NCI-H526 treated with DMSO at 0.1 percent for 48 hours (cell line): ENCODE results near the gene ZNF521.

Experiments
- DNase-seq: peaks from one replicate; lab custom pipeline; 2025; lab: John Stamatoyannopoulos, UW

The ZNF521 gene

GRCh38 chr18:25125680-25126079 is 226.3 kb downstream of the ZNF521 start:
- DNase-seq = no peak

GRCh38 chr18:25123438-25124232 is 228.3 kb downstream of the ZNF521 start:
- no peak for DNase-seq

DNA sequence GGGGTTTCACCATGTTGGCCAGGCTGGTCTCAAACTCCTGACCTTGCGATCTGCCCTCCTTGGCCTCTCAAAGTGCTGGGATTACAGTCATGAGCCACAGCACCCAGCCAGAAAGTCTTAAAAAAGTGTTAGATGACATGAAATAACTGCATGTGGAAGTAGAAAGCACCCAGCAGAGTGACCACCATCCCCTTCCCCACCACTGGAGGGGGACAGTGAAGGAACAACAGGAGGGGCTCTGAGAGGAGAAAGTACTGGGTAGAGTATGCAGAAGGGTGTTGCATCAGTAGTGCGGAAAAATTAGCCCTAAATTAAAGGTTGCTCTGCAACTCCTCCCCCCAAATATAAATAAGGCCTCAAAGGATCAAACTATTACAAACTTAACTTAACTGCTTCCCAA is 230.5 kb downstream of the ZNF521 start:
- no peak for DNase-seq

DNA sequence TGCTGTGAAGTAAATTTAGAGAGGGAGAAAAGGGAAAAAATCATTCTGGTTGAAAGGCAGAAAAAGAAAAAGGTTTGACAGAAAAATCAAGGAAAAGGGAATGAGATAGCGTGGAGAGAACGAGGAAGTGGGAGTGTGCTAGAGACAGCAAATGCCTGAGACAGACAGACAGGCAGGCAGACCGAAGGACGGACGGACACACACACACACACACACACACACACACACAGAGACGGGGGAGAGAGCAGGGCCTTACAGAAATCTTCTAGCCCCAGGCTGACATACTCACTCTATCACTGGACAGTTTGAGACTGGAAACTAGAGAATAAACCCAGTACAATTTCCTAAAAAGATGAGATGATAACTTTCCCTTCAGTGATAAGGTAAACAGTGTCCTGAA is 238.4 kb downstream of the ZNF521 start:
- no peak for DNase-seq

- no peak for DNase-seq
These were observed 239.0 kb downstream of the ZNF521 start for GRCh38 chr18:25112821-25113434.

DNA sequence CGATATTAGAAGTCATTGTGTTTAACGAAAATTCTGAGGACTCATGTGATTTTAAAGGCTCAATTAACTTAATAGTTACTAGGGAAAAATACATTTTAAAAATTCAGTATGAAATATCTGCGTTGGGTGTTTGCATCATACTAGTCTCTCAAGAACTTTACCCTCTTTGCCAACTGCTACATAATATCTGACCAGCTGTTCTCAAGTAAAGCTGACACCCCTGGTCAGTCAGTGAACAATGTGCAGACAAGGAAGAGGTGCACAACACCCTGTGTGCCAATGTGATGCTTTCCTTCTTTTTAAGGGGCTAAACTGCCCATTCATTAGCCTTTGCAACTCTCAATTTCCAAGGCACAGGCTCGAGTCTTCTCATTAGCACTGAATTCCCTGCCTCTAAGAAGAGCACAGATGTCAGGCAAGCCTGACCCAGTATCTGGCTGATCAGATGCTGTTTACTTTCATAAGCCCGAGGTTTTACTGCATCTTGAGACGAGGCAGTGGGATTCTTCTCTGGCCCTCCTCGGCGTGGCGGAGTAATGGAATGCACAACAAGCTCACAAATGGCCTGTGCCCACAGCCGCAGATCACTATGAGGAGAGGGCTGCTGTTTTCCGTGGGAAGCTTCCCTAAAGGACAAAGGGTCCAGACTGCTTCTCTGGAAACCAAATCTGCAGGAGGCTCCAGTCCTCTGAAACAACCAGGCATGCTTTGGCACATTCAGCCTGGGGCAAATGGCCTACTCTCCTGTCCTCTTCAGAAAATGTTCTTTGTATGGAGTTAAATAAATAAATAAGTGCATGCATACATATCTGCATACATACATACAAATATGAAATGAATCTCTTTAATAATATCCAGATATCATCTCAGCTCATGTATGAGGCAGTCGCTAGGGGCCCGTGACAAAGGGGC is 240.3 kb downstream of the ZNF521 start:
- DNase-seq = no peak

GRCh38 chr18:25109484-25109883 is 242.5 kb downstream of the ZNF521 start:
- peak; percentile 73 for DNase-seq

- DNase-seq = no peak
These were observed 248.4 kb downstream of the ZNF521 start for GRCh38 chr18:25103468-25104155.

DNA sequence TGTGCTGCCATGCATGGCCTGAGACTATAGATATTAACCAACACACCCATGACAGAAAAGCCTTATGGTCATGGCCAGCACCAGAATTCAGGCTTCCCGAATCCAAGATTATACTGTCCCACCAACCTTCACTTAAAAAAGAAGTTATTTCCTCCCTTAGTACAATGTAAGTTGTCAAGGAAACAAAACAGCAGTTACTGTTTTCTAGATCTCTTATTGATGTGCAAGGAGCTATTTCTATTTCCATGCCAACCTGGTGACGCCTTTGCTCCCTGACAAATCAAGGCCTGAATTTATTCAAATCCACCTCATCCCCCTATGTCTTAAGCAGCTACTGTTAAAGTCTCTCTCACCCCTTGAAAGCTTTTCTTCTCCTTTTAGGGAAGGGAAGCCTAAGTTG is 249.3 kb downstream of the ZNF521 start:
- DNase-seq = no peak

DNA sequence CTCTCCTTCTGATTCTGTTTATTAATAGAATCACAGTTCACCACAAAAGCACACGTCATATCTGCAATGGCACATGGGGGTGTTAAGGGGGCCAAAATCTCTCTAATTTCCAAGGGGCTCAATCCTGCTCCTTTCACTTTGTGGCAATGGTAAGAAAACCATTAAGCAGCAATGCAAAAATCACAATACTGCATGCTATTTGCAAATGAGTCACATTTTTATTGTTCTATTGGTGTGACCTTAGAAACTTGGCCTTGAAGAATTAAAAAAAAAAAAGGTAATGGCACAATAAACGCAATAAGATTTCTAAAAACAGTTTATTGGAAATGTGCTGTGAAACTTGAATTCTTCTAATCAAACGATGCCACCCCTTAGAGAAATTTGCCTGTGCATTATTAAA is 251.5 kb downstream of the ZNF521 start:
- no peak for DNase-seq

DNA sequence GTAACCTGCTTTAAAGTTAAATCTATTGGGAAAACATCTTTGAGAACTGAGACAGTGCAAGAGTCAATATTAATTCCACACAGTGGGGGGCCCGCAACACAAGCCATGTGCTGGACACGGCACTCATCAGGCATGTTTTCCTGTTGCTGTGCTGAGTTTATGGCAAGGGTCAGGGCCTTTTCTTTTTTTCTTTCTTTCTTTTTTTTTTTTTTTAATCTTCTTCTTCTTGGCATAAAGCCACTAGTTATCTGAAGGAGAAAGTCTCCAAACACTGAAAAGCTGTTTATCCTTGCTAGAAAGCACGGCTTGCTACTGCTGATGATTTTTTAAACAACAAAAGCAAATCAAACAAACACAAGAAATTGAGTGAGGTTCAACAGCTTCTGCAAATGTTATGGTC is 252.1 kb downstream of the ZNF521 start:
- no peak for DNase-seq

- DNase-seq = no peak
These were observed 254.4 kb downstream of the ZNF521 start for GRCh38 chr18:25097569-25098056.

- DNase-seq = no peak
These were observed 254.9 kb downstream of the ZNF521 start for GRCh38 chr18:25097057-25097456.

DNA sequence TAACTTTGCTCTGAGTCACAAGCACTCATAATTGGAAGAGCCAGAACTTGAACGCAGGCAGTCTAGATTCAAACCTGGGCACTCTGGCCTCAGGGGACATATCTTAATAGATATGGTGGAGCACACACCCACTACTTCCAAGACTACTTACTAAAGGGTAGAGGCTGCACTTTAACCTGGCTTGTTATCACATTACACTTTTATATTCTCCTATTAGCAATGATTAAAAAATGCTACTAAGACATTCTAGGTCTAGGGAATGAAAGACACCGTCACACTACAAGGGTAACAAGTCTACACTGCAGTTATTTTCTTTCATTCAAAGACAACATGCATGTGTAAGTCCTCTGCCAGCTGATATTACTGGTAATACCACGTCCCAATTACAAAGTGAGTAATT is 258.8 kb downstream of the ZNF521 start:
- DNase-seq = no peak

GRCh38 chr18:25089470-25089869 is 262.5 kb downstream of the ZNF521 start:
- DNase-seq = no peak

DNA sequence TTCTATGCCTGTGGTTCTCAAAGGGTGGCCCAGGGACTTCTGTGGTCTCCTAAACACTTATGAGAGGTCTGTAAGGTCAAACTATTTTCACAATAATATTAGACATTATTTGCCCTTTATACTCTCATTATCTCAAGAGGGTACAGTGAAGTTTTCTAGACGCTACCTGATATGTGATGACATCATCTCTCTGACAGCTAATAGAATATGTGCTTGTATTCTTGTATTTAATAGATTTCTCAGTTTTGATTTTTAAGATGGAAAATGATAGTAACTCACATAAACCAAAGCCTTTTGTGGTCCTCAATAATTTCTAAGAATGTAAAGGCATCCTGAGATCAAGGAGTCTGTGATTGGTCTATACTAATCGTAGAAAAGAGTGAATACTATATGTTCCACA is 265.1 kb downstream of the ZNF521 start:
- DNase-seq = no peak

- no peak for DNase-seq
These were observed 271.0 kb downstream of the ZNF521 start for GRCh38 chr18:25081001-25081400.

DNA sequence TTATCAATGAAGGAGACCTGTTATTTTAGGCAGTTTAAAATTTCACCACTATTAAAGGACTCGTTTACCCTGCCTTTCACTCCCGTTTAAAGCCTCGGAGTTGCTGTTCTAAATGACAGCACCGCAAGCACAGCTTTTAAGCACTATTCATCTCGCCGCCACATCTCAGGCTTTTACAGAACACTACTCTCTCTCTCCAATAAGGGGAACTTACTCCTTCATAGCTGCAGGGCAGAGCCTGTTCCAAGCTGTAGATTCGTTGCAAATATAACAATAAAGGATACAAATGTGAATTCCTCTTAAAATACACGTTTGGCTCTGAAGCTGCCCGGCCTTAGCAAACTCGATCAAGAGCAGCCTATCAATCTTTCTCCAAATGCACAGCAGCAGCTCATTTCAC is 271.8 kb downstream of the ZNF521 start:
- DNase-seq = no peak

DNA sequence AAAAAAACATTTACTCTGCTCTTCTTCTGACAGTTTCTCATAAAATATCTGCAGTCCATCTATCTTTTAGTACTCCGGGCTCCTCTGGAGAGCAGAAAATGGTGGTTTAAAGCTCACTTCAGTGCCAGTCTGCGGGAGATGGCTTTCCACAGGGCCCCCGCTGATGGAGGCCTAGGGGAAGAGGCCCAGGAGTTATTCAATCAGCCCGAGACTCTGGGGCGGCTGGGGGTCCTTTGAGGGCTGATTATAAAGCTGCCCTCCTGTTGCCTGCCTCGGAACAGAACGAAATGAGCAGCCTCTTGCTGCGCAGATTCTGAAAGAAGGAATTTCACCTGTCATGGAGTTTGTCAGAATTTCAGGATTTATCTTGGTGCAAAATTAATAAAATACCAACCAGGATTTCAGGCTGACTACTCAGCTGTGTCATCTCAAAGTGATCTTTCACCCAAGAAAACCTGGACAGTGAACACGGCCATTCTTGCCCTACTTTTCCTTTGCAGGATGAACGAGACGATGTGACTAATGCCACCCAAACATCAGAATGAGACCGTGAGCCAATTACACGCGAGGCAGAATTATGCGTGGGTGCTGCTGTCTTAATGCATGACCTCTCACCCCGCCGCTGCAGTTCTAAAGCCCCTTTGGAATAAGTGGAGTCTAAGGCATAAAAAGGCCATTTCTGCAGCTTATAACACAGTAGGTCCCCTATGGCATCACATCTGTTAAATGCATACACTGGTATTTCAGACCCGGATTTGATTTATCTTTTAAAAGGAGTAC is 273.8 kb downstream of the ZNF521 start:
- no peak for DNase-seq

DNA sequence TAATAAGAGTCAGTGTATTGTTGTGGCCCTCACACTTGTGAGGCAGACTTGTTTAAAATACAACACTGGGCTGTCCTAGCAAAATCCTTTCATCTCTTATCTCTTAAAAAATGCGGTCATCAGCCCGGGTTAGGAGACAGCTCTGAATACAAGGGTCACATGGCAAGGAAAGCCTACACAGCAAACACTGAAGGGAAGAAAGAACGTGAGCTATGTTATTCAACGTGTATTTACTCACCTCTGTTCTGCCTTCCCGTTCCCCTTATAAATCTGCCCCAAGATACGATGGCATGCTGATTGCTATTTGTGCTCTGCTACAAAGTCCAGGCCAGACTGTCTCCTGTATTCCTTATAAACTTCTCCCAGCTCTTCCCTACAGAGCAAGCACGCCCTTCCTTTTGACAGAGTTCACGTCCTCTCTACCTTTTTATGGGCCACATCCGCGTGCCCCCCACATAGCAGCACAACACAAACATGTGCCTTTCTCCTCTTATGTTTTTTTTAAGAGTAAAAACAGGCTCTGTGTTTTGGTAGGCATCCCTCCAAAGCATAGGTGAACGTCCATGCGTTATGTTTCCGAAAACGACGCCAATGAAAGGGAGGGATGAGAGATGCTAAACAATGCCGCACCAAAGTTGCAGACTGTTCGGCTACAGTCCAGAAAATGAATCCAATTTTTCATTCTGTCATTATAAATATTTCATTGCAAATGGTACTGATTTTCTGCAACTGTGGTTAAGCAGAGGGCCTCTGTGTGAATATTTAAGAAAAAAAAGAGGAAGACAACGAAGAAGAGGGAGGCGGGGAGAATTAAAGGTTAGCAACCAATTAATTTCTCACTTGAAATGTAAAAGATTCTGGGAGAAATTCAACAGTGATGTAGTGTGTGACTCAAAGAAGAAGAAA is 274.7 kb downstream of the ZNF521 start:
- no peak for DNase-seq
